G401.6 (cell line): ENCODE results near the gene MAP3K5.

Experiments
- FAIRE-seq: peaks from 2 replicates; lab custom pipeline; 2012; peaks lifted over from hg19 to GRCh38; lab: Jason Lieb, UNC

MAP3K5 gene

GRCh38 chr6:136644597-136644952 is 147.7 kb downstream of the MAP3K5 start:
- no peak for FAIRE-seq

- no peak for FAIRE-seq
Measured at GRCh38 chr6:136643850-136644596, 148.3 kb downstream of the MAP3K5 start.

- FAIRE-seq: no peak
Measured at GRCh38 chr6:136641873-136642465, 150.3 kb downstream of the MAP3K5 start.

DNA sequence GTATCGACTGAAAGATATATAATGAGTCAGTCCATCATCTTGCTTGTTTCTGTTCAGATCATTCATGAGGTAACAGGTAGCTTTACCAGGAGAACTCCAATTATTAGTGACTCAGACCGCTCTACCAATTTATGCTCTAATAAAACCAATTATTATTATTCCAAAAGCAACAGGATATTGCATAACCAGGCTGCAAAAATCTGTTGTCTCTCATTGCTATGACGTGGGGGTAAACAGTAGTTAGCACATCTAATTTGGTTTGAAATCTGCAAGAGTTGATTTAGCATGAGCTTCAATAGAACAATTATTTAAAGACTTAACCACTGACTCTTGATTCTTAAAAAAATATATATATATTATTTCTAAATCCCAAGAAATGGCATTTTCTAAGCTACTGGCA is 151.1 kb downstream of the MAP3K5 start:
- FAIRE-seq: no peak

DNA sequence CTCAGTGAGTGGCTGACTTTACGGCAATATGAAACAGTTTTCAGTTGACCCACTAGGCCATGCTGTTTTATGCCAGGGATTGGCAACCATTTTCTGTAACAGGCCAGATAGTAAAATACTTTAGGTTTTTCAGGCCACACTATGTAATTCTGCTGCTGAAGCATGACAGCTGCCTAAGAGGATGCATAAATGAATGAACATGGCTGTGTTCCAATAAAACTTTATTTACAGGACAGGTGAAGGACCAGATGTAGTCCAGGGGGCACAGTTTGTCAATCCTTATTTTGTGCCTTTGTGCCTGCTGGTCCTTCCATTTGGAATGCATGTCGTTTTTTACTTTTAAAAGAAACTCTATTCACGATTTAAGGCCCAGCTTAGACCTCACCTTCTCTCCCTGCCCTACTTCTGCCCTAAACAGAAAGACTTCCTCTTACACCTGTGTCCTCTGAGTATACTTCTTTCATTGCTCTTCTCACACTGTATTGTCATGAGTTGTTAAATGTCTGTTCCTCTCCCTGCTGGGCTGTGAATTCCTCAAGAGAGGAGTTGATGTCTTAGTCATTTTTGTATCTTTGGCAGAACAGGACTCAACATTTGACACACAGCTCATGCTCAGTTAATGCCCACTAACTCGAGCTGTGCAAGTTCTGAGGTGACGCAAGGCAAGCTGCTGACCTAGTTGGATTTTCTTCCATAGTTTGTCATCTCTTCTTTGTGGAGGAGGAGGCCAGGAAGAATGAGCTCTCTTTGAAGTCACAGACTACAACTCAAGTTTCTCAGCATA is 152.0 kb downstream of the MAP3K5 start:
- no peak for FAIRE-seq

DNA sequence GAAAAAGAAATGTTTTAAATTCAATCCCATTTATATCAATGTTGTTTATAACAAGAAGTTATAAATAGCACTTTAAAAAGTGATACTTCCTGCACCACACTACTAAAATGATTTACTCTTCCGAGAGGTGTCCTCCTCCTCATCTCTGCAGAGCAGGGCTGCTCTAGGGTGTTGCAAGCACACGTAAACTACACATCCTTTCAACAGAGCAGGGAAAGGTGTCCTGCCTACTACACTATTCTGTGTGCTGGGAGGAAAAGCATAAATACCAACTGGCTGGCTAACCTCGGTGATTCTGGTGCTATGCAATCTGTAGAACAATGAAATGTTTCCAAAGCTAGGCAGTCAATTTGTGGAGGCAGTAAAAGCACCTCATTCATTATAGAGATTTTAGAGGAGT is 152.6 kb downstream of the MAP3K5 start:
- no peak for FAIRE-seq

DNA sequence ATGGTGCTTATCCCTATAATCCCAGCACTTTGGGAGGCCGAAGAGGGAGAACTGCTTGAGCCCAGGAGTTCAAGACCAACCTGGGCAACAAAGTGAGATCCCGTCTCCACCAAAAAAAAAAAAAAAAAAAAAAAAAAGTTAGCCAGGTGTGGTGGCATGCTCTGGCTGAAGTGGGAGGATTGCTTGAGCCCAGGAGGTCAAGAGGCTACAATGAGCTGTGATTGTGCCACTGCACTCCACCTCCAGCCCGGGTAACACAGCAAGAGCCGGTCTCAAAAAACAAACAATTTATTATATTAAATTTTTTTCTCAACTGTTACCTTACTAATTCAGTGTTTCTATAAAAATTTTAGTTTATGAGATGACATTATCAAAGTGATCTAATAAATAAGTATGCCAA is 156.7 kb downstream of the MAP3K5 start:
- no peak for FAIRE-seq

- FAIRE-seq: no peak
Measured at GRCh38 chr6:136633355-136633754, 158.9 kb downstream of the MAP3K5 start.

- FAIRE-seq: no peak
Measured at GRCh38 chr6:136628996-136629395, 163.3 kb downstream of the MAP3K5 start.

- FAIRE-seq: no peak
Measured at GRCh38 chr6:136627191-136627590, 165.1 kb downstream of the MAP3K5 start.

- FAIRE-seq: no peak
Measured at GRCh38 chr6:136625293-136625692, 167.0 kb downstream of the MAP3K5 start.

- no peak for FAIRE-seq
Measured at GRCh38 chr6:136624347-136624746, 167.9 kb downstream of the MAP3K5 start.

DNA sequence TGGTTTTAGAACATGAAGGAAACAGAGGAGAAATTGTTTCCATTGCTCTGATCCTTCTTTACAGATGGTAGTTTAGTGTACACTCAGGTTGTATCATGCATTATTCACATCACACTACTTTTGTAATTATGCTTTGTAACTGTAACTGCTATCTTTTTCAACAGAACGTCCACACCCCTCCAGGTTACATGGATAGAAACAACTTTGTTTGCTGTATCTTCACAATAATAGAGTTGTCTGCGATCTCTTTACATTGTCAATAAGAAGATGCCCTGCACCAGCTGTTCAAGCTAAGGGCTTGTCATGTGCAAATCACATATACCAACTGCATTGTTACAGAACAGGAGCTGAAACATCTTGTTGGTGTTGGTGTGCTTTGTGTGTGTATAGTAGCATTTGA is 174.2 kb downstream of the MAP3K5 start:
- no peak for FAIRE-seq

- no peak for FAIRE-seq
Measured at GRCh38 chr6:136616527-136616926, 175.8 kb downstream of the MAP3K5 start.

DNA sequence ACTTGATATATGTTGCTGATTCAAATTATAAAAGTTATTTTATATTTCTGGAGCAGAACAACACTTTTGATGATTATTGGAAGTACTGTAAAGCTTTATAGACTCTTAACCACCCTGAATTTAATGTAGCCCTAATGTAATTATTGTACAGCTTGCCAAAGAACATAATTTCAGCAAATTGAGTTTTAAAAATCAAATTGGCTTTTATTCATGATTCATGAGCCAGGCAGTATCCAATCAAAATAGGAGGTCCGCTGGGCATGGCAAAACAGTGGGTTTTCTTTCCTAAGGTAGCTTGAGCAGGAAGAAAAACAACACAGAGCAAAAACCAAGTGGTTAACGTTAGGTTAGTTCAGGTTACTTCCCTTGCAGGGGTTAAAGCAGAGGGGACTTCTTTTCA is 177.3 kb downstream of the MAP3K5 start:
- no peak for FAIRE-seq

DNA sequence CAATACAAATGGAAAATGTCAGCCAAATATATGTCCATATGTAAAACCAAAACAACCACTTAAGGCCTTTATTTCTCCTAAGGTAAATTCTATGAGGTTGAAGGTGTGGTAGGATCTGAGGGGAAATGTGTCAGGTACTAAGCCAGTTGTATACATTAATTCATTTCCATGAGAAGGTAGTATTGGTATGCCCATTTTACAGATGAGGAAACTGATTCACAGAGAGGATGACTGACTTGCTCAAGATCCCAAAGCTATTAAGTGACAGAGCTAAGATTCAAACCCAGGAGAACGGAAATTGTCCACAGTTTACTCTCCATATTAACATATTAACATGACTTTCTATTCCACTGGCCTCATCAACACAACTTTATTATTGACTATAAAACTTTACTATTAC is 177.9 kb downstream of the MAP3K5 start:
- FAIRE-seq: no peak

GRCh38 chr6:136613477-136613876 is 178.8 kb downstream of the MAP3K5 start:
- FAIRE-seq: no peak

DNA sequence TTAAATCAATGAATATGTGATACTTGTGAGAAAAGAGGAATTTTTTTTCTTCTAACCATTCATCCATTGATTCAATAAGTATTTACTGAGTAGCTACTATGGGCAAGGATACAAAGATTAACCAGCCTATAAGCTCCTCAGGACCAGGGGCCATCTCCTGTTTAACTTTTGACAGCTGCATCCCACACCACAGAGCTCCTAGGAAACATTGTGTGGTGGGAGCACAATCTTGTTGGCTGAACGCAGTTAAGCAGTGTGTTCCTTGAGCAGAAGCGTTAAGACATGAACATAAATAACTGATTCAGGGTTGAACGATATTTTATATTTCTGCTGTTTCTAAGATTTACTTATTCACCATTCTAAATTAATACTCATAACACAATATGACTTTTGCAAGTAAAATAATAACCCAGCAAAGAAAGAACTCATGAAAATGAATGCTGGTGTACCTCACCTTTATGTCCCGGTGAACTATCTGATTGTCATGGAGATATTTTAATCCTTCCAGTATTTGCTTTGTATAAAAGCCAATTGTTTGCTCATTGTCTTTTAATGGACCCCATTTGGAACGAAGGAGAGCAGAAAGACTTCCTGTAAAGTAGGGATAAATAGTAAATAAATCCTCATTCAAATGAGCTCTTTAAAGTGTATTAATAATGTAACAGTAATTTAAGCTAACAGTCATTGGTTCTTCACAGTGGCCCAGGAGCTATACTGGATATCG is 179.4 kb downstream of the MAP3K5 start:
- no peak for FAIRE-seq

DNA sequence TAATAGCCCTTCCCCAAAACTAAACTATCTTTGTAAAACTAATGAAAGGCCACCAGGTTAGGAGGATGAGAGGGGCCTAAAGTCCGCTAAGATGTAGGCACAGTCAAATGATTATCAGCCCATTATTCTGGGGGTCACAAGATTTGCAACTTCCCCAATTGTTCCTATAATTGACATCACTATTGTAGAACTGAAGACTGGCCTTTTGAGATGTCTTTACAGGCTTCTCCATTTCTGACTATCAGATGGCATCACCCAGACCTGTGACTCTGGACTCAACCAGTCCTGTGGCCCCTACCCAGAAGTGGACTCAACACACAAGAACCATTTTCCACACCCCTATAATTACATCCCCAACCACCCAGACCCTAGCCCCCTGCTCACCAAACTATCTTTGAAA is 180.5 kb downstream of the MAP3K5 start:
- no peak for FAIRE-seq

DNA sequence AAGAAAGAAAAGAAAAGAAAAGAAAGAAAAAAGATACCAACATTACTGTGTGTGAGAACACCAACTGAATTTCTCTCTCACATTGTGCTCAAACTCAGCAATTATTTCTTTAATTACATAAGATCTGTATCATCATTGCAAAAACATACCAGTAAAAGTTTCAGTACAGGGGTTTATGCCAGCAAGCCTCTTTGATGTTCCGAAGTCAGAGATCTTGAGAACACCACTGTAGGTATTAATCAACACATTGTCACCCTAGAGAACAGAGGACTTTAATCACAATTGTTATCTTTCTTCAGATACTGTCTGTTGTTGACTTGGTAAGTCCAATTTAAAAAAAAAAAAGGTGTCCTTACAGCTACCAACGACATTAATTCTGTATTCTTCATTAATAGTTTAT is 181.1 kb downstream of the MAP3K5 start:
- FAIRE-seq: no peak

DNA sequence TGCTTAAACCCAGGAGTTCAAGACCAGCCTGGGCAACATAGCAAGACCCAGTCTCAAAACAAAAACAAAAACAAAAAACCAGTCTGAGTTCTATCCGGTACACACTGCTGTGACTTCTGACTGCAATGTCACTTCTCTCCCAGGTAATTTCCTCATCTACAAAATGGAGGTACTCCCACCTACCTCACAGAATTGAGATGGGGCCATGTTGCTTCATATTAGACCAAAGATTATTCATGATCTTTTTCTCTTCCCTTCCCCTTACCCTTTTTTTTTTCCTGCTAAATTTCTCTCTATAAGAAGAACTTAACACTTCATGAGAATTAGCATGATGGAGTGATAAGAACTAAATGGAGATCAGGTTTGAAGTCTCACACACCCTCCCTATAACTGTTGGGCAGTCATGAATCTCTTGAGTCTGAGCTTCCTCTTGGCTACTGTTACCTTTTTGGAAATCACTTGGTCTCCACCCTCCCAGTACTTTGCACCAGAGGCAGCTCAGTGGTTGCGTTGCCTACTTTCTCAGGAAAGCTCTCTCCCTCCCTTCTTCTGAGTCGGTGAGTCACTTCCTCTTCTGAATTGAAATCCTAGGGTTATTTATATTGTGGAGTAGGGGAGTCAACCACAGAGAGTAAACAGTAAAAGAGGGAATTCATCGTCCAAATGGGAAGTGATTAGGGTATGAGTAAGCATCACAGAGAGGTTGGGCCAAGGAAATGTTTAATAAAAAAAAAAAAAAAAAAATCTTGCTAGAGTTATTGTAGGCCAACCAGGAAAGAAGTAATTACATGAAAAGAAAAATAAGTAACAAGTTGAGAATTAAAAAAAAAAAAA is 182.2 kb downstream of the MAP3K5 start:
- no peak for FAIRE-seq

DNA sequence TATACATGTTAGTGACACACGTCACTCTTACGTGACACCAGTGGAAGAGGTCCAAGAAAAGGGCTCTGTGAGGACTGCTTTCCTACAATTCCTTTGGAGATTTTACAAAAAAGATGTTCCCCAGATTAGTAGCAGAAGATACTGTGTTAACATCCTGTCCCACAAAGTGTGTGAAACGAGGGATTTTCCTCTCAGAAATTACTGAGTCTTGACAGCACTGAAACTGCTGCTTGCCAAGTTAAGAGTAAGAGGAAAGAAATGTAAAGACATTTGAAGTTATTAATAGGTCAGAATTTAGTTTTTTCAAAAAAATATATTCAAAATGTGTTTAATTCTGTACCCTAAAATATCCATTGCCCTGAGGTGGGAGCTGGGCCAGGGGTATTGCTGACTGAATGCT is 183.3 kb downstream of the MAP3K5 start:
- no peak for FAIRE-seq
